Left forelimb (tissue), 1 donor: ENCODE results near the gene RASL10B.

ENCODE experiments used
- DNase-seq: peaks from one replicate; pipeline ENCODE4 v3.0.0-alpha.2; 2018; ENCODE audit warnings: low spot score

RASL10B gene

DNA sequence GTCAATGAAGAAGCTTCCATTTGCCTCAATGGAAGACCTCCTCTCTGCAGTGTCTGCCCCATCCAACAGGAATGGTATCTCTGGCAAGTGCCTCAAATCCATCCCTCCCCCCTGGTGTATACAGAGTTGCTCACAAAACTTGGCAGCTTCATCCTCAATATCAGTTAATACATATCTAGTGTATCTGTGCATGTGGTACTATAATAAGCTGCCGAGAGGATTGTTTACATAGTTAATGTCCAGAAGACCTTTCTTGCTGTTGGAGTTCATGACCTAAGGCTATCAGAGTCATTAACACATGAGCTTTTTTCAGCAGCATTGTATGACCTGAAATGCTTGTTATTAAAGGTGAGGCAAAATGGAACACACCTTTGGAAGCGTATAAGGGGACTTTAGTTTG is 14.0 kb upstream of the RASL10B start:
- DNase-seq, result no peak

DNA sequence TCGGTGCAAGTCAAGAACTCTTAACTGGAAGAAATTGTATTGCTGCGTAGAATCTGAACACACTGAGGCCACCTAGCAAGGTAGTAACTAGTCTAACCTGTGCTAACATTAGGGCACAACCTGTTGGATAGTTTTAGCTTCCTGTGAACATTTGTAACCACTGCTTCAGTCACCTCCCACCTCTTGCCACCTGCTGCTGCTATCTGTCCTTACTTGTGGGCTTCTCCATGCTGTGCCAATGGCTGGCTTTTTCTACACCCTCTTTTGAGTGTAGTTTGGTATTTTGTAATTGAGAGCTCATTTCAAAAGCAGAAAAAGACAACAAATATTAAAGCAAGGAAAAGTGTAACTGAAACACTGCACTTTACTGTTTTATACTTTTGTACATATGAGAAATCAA is 7.7 kb upstream of the RASL10B start:
- DNase-seq, result no peak

DNA sequence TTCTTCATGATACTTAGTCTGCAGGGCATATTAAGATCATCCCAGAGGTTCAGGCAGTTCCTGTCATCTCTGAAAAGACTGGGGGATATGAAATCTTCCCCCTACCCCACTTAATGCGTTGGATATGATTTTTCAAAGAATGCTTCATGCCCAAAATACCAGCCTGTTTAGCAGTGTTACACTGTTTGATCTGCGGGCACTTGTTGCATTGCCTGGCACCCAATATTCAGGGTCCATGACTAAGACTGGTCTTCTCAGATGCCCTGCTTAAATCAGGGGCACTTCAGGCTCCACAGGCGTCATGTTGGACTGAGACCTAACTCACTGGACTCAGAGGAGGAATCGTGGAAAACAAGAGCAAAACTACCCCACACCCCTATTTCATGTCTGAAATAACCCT is 6.4 kb upstream of the RASL10B start:
- no peak for DNase-seq

GRCh38 chr17:35725802-35726126 is 5.7 kb upstream of the RASL10B start:
- no peak for DNase-seq

DNA sequence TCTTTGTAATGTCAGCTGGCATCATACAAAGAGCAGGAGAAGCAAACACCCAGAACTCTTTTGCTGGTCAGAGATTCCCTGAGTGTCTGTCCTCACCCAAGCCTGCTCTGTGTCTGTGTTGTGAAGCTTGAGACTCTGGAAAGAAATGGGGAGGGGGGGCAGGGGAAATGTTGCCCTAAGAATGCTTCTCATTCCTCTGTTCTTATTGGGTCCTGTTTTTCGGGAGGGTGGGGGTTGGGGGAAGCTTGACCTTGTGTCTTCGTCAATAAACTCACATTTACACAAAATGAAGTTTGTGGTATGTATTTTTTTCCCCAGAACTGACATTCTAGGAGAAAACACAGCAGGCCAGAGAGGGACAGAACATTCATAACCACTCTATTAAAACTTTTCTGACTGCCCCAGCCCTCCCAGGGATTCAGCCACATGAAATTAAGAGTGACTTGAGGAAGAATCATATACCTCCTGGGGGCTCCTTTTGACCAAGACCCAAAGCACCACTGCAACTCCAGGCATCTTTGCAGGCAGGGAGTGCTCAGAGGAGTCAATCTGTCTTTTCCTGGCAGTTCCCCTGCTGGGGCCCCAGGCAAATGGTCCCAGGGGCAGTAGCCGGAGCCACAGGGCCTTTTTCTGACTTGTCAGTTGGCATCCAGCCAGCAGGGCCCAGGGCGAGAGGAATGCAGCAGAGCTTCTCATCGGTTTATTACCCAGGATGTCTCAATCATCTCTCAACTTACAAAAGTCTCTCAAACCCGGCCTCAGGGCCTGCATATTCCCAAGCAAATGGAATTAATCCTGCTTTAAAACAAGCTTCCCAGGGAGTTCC is 5.1 kb upstream of the RASL10B start:
- no peak for DNase-seq

DNA sequence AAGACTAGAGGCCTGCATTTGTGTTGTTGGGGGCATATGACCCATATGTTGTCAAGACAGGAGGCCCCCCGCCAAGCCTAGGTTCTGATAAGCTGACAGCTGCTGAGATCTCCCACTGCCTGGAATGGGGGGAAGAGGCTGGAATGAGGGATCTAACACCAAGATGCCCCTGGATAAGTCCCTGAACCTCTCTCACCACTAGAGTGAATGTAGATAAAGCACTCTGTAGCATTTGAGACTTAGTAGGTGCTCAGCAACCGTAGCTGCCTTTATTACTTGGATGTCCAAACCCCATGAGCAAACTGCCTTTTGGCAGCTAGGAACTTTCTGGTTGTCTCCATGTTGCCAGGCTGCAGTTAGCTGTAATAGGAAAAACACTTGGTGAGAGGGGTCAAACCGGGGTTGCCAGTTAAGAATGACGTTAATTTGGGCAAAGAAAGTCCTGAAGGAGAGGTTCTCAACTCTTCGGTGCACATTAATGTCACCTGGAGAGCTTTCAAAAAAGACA is 4.4 kb upstream of the RASL10B start:
- DNase-seq, result no peak

DNA sequence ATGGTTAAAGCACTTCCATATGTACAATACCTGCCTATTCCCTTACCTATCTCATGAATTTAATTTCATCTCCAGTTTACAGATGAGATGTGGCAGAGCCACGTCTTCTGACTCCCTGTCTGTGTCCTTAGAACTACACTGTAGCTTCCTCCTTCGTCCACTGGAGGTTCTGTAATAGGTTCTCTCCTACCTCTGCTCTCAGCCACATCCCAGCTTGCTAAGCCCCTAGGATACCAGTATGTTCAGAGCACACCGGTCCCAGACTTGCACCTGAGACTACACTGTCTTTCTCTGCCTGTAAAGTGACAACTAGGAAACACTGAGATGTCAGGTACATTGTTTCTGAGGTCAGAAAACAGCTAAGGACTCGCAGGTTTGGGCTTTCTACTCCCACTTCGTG is 3.8 kb upstream of the RASL10B start:
- no peak for DNase-seq

GRCh38 chr17:35728551-35728950 is 2.9 kb upstream of the RASL10B start:
- DNase-seq, result no peak

DNA sequence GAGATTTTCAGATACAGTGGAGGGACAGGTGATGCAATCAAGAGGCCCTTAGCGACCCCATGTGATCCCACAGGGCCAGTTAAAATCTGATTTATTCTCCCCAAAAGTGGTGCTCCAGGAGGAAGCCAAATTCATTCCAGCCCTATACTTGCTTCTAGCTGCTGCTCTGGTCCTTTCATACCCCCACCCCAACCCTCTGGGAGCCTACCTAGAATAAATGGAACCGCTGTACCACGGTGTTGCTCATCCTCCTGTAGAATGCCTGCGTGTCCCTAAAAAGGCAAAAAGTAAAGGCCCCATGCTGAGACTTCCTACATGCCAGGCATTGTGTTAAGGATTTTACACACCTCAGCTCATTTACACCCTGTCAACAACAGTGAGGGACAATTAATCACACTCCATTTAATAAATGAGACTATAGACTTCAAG is 2.0 kb upstream of the RASL10B start:
- no peak for DNase-seq

DNA sequence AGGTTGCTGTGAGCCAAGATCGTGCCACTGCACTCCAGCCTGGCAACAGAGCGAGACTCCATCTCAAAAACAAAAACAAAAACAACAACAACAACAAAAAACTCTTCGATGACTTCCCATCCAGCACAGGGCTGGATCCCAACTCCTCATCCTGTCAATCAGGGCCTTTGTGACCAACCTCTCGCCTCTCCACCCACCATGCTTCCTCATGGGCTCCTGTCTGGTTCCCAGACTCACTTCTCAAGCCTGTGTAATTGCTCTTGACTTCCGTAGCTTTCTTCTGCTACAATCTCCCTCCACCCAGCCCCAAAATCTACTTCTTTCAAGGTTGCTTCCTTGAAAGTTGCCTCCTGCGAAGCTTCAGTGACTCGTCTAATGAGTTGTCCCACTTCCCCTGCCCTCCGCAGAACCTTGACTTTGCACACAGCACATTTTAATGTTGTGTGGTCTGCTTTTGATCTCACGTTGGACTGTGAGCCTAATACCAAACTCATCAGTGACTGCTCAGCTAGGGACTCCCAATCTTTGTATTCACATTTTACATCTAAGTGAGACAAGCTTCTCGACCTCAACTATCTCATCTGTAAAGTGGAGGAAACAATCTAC is 936 bp upstream of the RASL10B start:
- DNase-seq, result no peak

DNA sequence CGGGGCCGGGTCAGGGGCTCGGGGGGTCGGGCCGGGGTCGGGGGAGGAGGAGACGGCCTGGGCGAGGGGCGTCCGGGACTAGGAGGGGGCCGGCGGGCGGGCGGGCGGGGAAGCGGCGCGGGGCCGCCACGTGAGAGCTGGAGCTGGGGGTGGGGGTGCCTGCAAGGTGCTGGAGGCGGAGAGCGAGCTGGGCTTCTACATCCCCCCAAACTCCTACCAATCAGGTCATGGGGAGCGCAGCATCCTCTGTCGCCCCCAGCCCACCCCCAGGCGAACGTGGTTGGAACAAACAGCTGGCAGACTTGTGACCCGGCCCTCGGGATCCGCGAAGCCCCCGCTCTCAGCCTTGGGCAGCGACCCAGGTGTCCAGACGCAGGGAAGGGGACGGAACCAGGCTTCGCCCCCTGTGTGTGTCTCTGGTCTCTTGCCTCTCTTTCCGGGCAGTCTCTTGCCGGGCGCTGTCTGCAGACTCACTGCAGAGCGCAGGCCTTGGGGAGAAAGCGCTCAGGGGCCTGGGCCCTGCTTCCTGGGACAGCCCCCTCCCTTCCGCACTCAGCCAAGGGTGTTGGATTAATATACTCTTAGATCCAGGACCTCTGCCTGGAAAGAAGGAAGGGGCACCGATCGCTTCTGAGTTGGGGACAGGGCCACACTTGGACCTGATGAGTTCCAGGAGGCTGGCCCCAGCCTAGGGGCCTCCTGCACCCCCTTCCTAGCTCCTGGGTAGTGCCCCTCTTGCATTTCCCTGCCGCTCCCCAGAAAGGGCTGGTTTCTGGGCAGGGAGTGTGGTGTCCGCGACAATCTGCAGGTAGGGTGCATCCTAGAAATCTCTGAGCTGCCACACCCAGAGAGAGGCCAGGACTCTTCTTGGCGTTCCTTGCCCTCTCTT is 722 bp downstream of the RASL10B start:
- no peak for DNase-seq

- no peak for DNase-seq
Measured at GRCh38 chr17:35732806-35733136, 1.3 kb downstream of the RASL10B start.

- DNase-seq, result no peak
Measured at GRCh38 chr17:35733366-35733765, 1.9 kb downstream of the RASL10B start.

- DNase-seq, result no peak
Measured at GRCh38 chr17:35734396-35734795, 3.0 kb downstream of the RASL10B start.

DNA sequence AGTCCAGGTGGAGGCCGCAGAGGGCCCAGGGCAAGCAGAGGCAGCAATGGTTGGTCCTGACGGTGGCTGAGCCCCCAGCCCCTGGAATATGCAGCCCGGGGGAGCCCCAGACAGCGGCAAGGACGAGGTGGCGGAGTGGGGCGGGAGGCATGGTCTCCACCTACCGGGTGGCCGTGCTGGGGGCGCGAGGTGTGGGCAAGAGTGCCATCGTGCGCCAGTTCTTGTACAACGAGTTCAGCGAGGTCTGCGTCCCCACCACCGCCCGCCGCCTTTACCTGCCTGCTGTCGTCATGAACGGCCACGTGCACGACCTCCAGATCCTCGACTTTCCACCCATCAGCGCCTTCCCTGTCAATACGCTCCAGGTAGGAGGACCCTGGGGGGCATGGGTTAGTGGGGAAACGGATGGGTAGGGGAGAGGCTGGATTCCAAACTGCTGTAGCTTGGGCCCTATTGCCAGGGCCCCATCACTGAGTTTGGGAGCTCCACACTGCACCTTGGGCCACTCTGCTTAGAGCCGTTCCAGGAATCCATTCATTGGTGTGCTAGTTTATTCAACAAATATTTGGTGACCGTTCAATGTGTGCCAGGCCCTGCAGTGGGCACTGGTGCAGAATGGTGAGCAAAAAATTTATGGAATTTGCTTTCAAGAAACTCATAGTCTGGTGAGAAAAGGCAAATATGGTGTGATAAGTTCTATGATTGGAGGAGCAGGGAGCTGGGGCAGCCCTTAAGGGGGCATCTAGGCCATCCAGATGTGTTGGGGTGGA is 3.8 kb downstream of the RASL10B start:
- no peak for DNase-seq

DNA sequence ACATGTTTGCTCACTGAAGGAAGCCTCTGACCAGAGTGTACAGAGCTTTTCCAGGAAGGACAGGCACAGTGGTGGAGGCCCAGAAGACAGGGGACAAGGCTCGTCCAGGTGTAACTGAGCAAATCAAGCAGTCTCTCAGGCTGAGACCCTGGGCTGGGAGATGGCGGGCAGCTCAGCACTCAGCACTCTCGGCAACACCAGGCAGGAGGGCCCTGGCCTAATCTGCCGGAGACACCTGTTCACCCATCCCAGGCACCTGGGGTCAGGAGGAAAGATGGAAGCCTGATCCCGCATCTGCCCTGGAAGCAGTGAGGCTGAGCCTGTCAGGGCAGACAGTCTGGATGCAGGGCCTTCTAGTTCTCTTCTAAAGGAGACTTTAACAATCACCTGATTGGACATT is 4.8 kb downstream of the RASL10B start:
- no peak for DNase-seq

GRCh38 chr17:35738519-35739133 is 7.2 kb downstream of the RASL10B start:
- no peak for DNase-seq

- no peak for DNase-seq
Measured at GRCh38 chr17:35740216-35740615, 8.8 kb downstream of the RASL10B start.

DNA sequence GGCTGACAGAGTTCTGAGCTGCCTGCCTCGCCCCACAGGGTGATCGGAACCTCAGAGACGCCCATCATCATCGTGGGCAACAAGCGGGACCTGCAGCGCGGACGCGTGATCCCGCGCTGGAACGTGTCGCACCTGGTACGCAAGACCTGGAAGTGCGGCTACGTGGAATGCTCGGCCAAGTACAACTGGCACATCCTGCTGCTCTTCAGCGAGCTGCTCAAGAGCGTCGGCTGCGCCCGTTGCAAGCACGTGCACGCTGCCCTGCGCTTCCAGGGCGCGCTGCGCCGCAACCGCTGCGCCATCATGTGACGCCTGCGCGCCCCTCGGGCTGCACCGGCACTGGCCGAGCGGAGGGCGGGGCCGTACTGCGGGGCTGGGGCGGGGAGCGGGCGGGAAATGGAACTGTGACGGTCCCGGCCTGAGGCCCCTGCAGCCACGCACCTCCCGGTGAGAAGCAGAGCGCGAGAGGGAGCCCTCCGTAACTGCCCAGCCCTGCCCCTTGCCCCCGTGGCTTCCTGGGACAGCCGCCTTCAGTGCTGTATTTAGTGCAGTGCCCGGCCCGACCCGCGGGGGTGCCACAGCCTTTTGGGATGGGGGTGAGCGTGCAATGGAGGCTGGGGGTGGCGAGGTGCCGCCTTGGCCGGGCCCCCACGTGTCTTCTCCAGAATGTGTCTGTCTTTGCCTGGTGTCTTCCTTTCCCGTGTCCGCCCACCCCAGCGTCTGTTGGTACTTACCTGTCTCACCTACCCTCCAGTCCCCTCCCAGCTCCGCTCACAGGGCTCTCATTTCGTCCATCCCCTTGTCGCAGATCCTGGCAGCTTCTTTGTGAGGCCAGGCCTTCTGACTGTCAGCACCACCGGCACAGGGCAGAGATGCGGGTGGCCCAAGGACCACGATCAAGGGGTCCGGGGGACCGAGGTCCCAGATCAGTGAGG is 9.8 kb downstream of the RASL10B start:
- no peak for DNase-seq

DNA sequence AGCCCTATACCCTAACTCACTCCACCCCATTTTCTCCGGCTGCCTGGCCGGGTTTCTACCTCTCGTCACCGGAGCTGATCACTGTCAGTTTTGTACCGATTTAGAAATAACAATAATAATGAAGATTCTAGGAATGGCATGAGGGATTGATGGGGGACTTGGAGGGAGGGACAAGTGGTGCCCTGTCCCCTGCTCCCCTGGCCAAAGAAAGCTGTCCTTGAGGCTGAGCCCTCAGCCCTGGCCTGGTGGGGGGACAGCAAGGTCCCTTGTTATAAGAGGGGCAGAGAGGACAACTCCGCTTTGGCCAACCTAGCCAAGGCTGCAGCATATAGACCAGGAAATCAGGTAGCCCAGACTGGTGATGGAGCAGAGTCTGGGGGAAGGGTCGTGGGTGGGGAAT is 11.1 kb downstream of the RASL10B start:
- no peak for DNase-seq
